Measurements from ENCODE around the gene CLCN7.

The CLCN7 gene

GRCh38 chr16:1429012-1429411, 45.8 kb downstream of the CLCN7 start:
- TF ChIP-seq CTCF (IDR thresholded peaks at IDR 0.05; ENCODE audit: unreplicated experiment in 3 of 3), result no peak
- Mint-ChIP-seq H3K27ac (no peak overlapping the region), H3K27me3 (ENCODE audit: low read depth) (no peaks in the 10 kb centered on the region), H3K4me3 (no peak overlapping the region), H3K36me3 (ENCODE audit: low read depth) (no peaks in the 10 kb centered on the region), H3K4me1 (no peaks in the 10 kb centered on the region), H3K9me3 (no peaks in the 10 kb centered on the region)

GRCh38 chr16:1428511-1428910, 46.3 kb downstream of the CLCN7 start:
- TF ChIP-seq CTCF (IDR thresholded peaks at IDR 0.05; ENCODE audit: unreplicated experiment in 3 of 3), result peak in 1 of 3 experiments; percentile 8
- H3K36me3 Mint-ChIP-seq (ENCODE audit: low read depth), result peaks cover 3% of the 10 kb centered on the region
- no peak overlapping the region for H3K27ac Mint-ChIP-seq
- H3K9me3 Mint-ChIP-seq, result no peaks in the 10 kb centered on the region
- no peaks in the 10 kb centered on the region for H3K27me3 Mint-ChIP-seq (ENCODE audit: low read depth)
- no peaks in the 10 kb centered on the region for H3K4me1 Mint-ChIP-seq
- H3K4me3 Mint-ChIP-seq, result no peak overlapping the region

- no peak overlapping the region for H3K27ac Mint-ChIP-seq
- no peaks in the 10 kb centered on the region for H3K27me3 Mint-ChIP-seq (ENCODE audit: low read depth)
- peaks cover 3% of the 10 kb centered on the region for H3K36me3 Mint-ChIP-seq (ENCODE audit: low read depth)
- H3K4me1 Mint-ChIP-seq, result no peaks in the 10 kb centered on the region
- H3K4me3 Mint-ChIP-seq, result no peak overlapping the region
- no peaks in the 10 kb centered on the region for H3K9me3 Mint-ChIP-seq
- no peak for TF ChIP-seq CTCF (IDR thresholded peaks at IDR 0.05; ENCODE audit: unreplicated experiment in 3 of 3)
Measured at GRCh38 chr16:1427473-1428461, 47.1 kb downstream of the CLCN7 start.

GRCh38 chr16:1426734-1427471, 47.9 kb downstream of the CLCN7 start:
- H3K9me3 Mint-ChIP-seq, result no peaks in the 10 kb centered on the region
- peaks cover 3% of the 10 kb centered on the region for H3K36me3 Mint-ChIP-seq (ENCODE audit: low read depth)
- TF ChIP-seq CTCF (IDR thresholded peaks at IDR 0.05; ENCODE audit: unreplicated experiment in 3 of 3), result no peak
- peak overlapping the region in 1 of 3 experiments; percentile 43 for H3K4me3 Mint-ChIP-seq
- H3K27ac Mint-ChIP-seq, result peak overlapping the region in 2 of 3 experiments; percentile 55 to 56
- no peaks in the 10 kb centered on the region for H3K4me1 Mint-ChIP-seq
- no peaks in the 10 kb centered on the region for H3K27me3 Mint-ChIP-seq (ENCODE audit: low read depth)

GRCh38 chr16:1425616-1426370, 49.0 kb downstream of the CLCN7 start:
- Mint-ChIP-seq H3K4me3 (no peak overlapping the region), H3K36me3 (ENCODE audit: low read depth) (peaks cover 3% of the 10 kb centered on the region), H3K27ac (no peak overlapping the region), H3K27me3 (ENCODE audit: low read depth) (no peaks in the 10 kb centered on the region), H3K4me1 (peaks cover 5% of the 10 kb centered on the region), H3K9me3 (no peaks in the 10 kb centered on the region)
- no peak for TF ChIP-seq CTCF (IDR thresholded peaks at IDR 0.05; ENCODE audit: unreplicated experiment in 3 of 3)

Data from nephron (organoid).